Ureter (tissue), 1 donor: Measurements from ENCODE around the gene TAP2. TPM values are rescaled to one million over a fixed set of nuclear protein-coding genes. Genes with fewer than 3 reads are reported as not detected.
"Not testable (repeated sequence)": the region's sequence is repeated elsewhere in the genome, so short reads cannot be mapped to it uniquely, and the experiment has no call there.

ENCODE experiments used
- DNase-seq: peaks from one replicate; pipeline ENCODE4 v3.0.0-alpha.2; 2020; ENCODE audit warnings: low spot score
- total RNA-seq: library from RNA; stranded (reverse); gene quantifications from one replicate; pipeline ENCODE4 v1.2.4, GENCODE V29; 2023
- donor health status: DM: yes; HTN: yes; CAD: no.

The TAP2 gene
- total RNA-seq, 1 donor from 2014 or later, result 40.1 TPM

GRCh38 chr6:32835167-32835893 lies 3.2 kb downstream of the TAP2 start:
- DNase-seq, result no peak

GRCh38 chr6:32833664-32834063 lies 4.9 kb downstream of the TAP2 start:
- DNase-seq, result no peak

GRCh38 chr6:32832535-32832934 lies 6.0 kb downstream of the TAP2 start:
- DNase-seq, result no peak

GRCh38 chr6:32830936-32831335 lies 7.6 kb downstream of the TAP2 start:
- DNase-seq, result no peak

- DNase-seq, result no peak
These were observed 8.5 kb downstream of the TAP2 start for GRCh38 chr6:32830017-32830416.

- DNase-seq, result no peak
These were observed 9.0 kb downstream of the TAP2 start for GRCh38 chr6:32829495-32829894.

- DNase-seq, result no peak
These were observed 11.5 kb downstream of the TAP2 start for GRCh38 chr6:32827025-32827424.

- no peak for DNase-seq
These were observed 12.6 kb downstream of the TAP2 start for GRCh38 chr6:32825966-32826365.

GRCh38 chr6:32819729-32820128 lies 18.8 kb downstream of the TAP2 start:
- DNase-seq, result no peak

- DNase-seq, result no peak
These were observed 19.7 kb downstream of the TAP2 start for GRCh38 chr6:32818867-32819266.

GRCh38 chr6:32816746-32817204 lies 21.8 kb downstream of the TAP2 start, which contains the start of gene HLA-DOB:
Gene HLA-DOB, minus strand, starts transcription at chr6:32817002. Its CDS starts 51 bp downstream, at chr6:32816951.
- DNase-seq, result no peak

- DNase-seq, result no peak
These were observed 22.5 kb downstream of the TAP2 start for GRCh38 chr6:32815996-32816395.

- no peak for DNase-seq
These were observed 23.4 kb downstream of the TAP2 start for GRCh38 chr6:32815115-32815514.

- DNase-seq, result no peak
These were observed 24.4 kb downstream of the TAP2 start for GRCh38 chr6:32814145-32814544.

GRCh38 chr6:32809171-32809570 lies 29.4 kb downstream of the TAP2 start:
- DNase-seq, result no peak

- DNase-seq, result no peak
These were observed 31.4 kb downstream of the TAP2 start for GRCh38 chr6:32807020-32807580.

- not testable (repeated sequence) for DNase-seq
These were observed 33.1 kb downstream of the TAP2 start for GRCh38 chr6:32805404-32805803.

- no peak for DNase-seq
These were observed 35.1 kb downstream of the TAP2 start for GRCh38 chr6:32803416-32803815.

GRCh38 chr6:32799740-32800139 lies 38.8 kb downstream of the TAP2 start:
- DNase-seq, result no peak

GRCh38 chr6:32799168-32799567 lies 39.4 kb downstream of the TAP2 start:
- no peak for DNase-seq

GRCh38 chr6:32796848-32797776 lies 41.4 kb downstream of the TAP2 start:
- DNase-seq, result peak; percentile 82

GRCh38 chr6:32794510-32794909 lies 44.0 kb downstream of the TAP2 start:
- DNase-seq, result no peak
